NCI-H2107 (cell line): ENCODE data around the gene PILRA.
"Not testable (repeated sequence)": the region's sequence is repeated elsewhere in the genome, so short reads cannot be mapped to it uniquely, and the experiment has no call there.

Experiments used
- DNase-seq: peaks from one replicate; lab custom pipeline; 2025; lab: John Stamatoyannopoulos, UW

PILRA gene

GRCh38 chr7:100434297-100435144, 61.2 kb downstream of the PILRA start:
- no peak for DNase-seq

GRCh38 chr7:100435401-100436304, 62.4 kb downstream of the PILRA start:
- DNase-seq = peak; percentile 24

- DNase-seq = no peak
Measured at GRCh38 chr7:100437150-100438100, 64.1 kb downstream of the PILRA start.

GRCh38 chr7:100438172-100438571, 64.9 kb downstream of the PILRA start:
- DNase-seq = no peak

GRCh38 chr7:100438731-100439130, 65.4 kb downstream of the PILRA start:
- not testable (repeated sequence) for DNase-seq

- DNase-seq = not testable (repeated sequence)
Measured at GRCh38 chr7:100439244-100439643, 66.0 kb downstream of the PILRA start.

- no peak for DNase-seq
Measured at GRCh38 chr7:100441641-100442535, 68.6 kb downstream of the PILRA start.

- no peak for DNase-seq
Measured at GRCh38 chr7:100443096-100443840, 70.0 kb downstream of the PILRA start.

- no peak for DNase-seq
Measured at GRCh38 chr7:100444311-100445278, 71.3 kb downstream of the PILRA start.

- no peak for DNase-seq
Measured at GRCh38 chr7:100446040-100446439, 72.8 kb downstream of the PILRA start.

- DNase-seq = not testable (repeated sequence)
Measured at GRCh38 chr7:100447363-100447762, 74.1 kb downstream of the PILRA start.

GRCh38 chr7:100449190-100449795, 76.0 kb downstream of the PILRA start:
- DNase-seq = no peak
